Activated CD8-positive, alpha-beta T cell treated with anti-CD3 and anti-CD28 coated beads for 36 hours (primary cell): Measurements from ENCODE around the gene POMP. TPM values are rescaled to one million over a fixed set of nuclear protein-coding genes. Genes with fewer than 3 reads are reported as not detected.
"Not testable (repeated sequence)": the region's sequence is repeated elsewhere in the genome, so short reads cannot be mapped to it uniquely, and the experiment has no call there.

Source experiments
- ATAC-seq: fragments of 200-7000 bp; cut with Tn5 transposase; one replicate; pipeline ENCODE4 v1.10.0; 2021; ENCODE audit warnings: mild to moderate bottlenecking, moderate library complexity
- CTCF ChIA-PET: fragments of 350-600 bp; sonication (Branson Sonifier 250); formaldehyde crosslinking; loops from one replicate; lab custom pipeline; 2021; ENCODE audit warnings: antibody characterized with exemption; lab: Charles Lee
- POLR2A ChIA-PET: fragments of 350-600 bp; sonication (Branson Sonifier 250); formaldehyde crosslinking; loops from one replicate; lab custom pipeline; 2021; ENCODE audit warnings: antibody characterized with exemption; lab: Charles Lee
- DNase-seq: peaks from one replicate; pipeline ENCODE4 v3.0.0-alpha.2; 2020
- H3K27ac Mint-ChIP-seq: one replicate; pipeline ENCODE4 v1.8.0; 2021; ENCODE audit warnings: mild to moderate bottlenecking, mixed read lengths
- H3K27me3 Mint-ChIP-seq: one replicate; pipeline ENCODE4 v1.8.0; 2021; ENCODE audit warnings: mixed read lengths
- H3K36me3 Mint-ChIP-seq: one replicate; pipeline ENCODE4 v1.8.0; 2021; ENCODE audit warnings: low read depth, mixed read lengths
- H3K4me1 Mint-ChIP-seq: one replicate; pipeline ENCODE4 v1.8.0; 2021; ENCODE audit warnings: low read depth, mixed read lengths
- H3K4me3 Mint-ChIP-seq: one replicate; pipeline ENCODE4 v1.8.0; 2021; ENCODE audit warnings: mild to moderate bottlenecking, moderate library complexity, mixed read lengths
- H3K9me3 Mint-ChIP-seq: one replicate; pipeline ENCODE4 v1.8.0; 2021; ENCODE audit warnings: mixed read lengths
- intact Hi-C: fragments of 100-400 bp; cut with micrococcal nuclease; formaldehyde crosslinking; loops from one replicate; pipeline ENCODE4 v1.10.0; 2022
- total RNA-seq, 2 experiments: library from RNA; stranded (reverse); gene quantifications; one replicate each; pipeline ENCODE4 v1.2.3, GENCODE V29; 2021
- TF ChIP-seq, protein P1 (sequence below): fragments of 200-600 bp; IDR thresholded peaks from one replicate; pipeline ENCODE4 v1.8.0; 2022; ENCODE audit warnings: antibody characterized with exemption, mild to moderate bottlenecking

The POMP gene
- total RNA-seq, 2 experiments from 2014 or later, result 106 to 116 TPM

DNA sequence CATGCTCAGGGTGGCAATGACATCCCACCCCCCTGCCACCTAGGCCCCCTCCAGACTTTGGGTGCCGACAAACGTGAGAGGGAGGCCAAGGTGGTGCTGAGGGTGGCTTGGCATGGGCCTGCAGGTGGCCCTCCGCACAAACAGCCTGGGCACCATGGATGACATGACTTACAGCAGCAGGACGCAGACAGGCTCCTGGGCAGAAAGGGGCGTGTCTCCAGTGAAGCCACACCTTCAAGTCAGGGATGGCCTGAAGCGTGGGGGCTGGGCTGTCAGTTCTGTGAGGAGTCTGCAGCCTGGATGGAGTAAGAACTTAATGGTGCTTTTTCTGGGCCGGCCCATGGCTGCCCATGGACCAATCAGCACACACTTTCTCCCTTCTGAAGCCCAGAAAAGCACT lies 25.3 kb downstream of the POMP start:
- CTCF ChIA-PET, result no interaction called here
- Mint-ChIP-seq H3K4me1 (no peaks in the 10 kb centered on the region), H3K4me3 (no peak overlapping the region), H3K36me3 (peaks cover 2% of the 10 kb centered on the region), H3K27me3 (no peaks in the 10 kb centered on the region), H3K27ac (no peak overlapping the region), H3K9me3 (peaks cover 10% of the 10 kb centered on the region)
- TF ChIP-seq, protein P1, sequence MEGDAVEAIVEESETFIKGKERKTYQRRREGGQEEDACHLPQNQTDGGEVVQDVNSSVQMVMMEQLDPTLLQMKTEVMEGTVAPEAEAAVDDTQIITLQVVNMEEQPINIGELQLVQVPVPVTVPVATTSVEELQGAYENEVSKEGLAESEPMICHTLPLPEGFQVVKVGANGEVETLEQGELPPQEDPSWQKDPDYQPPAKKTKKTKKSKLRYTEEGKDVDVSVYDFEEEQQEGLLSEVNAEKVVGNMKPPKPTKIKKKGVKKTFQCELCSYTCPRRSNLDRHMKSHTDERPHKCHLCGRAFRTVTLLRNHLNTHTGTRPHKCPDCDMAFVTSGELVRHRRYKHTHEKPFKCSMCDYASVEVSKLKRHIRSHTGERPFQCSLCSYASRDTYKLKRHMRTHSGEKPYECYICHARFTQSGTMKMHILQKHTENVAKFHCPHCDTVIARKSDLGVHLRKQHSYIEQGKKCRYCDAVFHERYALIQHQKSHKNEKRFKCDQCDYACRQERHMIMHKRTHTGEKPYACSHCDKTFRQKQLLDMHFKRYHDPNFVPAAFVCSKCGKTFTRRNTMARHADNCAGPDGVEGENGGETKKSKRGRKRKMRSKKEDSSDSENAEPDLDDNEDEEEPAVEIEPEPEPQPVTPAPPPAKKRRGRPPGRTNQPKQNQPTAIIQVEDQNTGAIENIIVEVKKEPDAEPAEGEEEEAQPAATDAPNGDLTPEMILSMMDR, result no peak
- DNase-seq (no peak), ATAC-seq (no peak)
- intact Hi-C loops, result loop anchor here (10.0 kb wide), 1 partner anchor 111 kb away; no protein-coding TSS in a partner anchor
- POLR2A ChIA-PET, result interaction anchor here (0.6 kb wide), 1 partner anchor 12 kb away, joined by 3 read pairs; no protein-coding TSS in a partner anchor

DNA sequence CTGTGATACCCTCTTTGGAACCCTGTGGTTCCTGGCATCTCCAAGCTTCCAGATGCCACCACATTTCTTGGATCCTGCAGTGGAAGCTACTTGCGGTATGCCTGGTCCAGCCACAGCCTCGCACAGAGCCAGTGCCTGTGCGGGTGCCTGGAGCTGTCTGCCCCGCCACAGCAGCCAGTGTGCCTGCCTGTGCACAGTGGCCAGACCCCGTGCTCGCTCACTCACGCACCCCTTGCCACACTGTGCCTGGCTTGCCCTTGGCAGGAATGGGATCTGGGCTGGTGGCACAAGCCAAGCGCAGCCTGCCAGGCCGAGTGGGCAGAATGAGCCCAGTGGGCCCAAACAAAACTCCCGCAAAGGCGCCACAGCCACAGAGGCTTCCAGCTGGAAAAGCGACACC lies 26.2 kb downstream of the POMP start:
- Mint-ChIP-seq H3K4me3 (no peak overlapping the region), H3K9me3 (peaks cover 13% of the 10 kb centered on the region), H3K36me3 (no peaks in the 10 kb centered on the region), H3K4me1 (no peaks in the 10 kb centered on the region), H3K27me3 (no peaks in the 10 kb centered on the region), H3K27ac (no peak overlapping the region)
- ATAC-seq, result no peak
- intact Hi-C loops, result loop anchor here (10.0 kb wide), 1 partner anchor 110 kb away; no protein-coding TSS in a partner anchor
- ChIA-PET CTCF (no interaction called here), POLR2A (no interaction called here)
- DNase-seq, result no peak
- TF ChIP-seq, protein P1, result no peak

GRCh38 chr13:28685892-28686291 lies 27.0 kb downstream of the POMP start:
- intact Hi-C loops, result loop anchor here (10.0 kb wide), 1 partner anchor 109 kb away; no protein-coding TSS in a partner anchor
- Mint-ChIP-seq H3K9me3 (peaks cover 16% of the 10 kb centered on the region), H3K27ac (no peak overlapping the region), H3K4me1 (no peaks in the 10 kb centered on the region), H3K36me3 (no peaks in the 10 kb centered on the region), H3K27me3 (no peaks in the 10 kb centered on the region), H3K4me3 (no peak overlapping the region)
- no peak for DNase-seq
- TF ChIP-seq, protein P1, result no peak
- POLR2A ChIA-PET, result no interaction called here
- no peak for ATAC-seq
- CTCF ChIA-PET, result no interaction called here

DNA sequence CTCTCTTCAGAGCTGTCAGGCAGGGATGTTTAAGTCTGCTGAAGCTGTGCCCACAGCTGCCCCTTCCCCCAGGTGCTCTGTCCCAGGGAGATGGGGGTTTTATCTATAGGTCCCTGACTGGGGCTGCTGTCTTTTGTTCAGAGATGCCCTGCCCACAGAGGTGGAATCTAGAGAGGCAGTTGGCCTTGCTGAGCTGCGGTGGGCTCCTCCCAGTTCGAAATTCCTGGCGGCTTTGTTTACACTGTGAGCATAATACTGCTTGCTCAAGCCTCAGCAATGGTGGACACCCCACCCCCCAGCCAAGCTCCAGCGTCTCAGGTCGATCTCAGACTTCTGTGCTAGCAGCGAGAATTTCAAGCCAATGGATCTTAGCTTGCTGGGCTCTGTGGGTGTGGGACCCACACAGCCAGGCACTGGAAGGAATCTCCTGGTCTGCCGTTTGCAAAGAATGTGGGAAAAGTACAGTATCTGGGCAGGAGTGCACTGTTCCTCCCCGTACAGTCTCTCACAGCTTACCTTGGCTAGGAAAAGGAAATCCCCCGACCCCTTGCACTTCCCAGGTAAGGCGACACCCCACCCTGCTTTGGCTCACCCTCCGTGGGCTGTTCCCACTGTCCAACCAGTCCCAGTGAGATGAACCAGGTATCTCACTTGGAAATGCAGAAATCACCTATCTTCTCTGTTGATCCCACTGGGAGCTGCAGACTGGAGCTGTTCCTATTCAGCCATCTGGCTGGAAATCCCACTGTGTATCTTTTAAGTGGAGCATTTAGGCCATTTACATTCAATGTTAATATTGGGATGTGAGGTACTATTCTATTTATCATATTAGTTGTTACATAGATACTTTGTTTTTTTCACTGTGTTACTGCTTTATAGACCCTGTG lies 34.9 kb downstream of the POMP start:
- H3K9me3 Mint-ChIP-seq, result peaks cover 21% of the 10 kb centered on the region
- ATAC-seq, POLR2A ChIA-PET, H3K27me3 Mint-ChIP-seq, H3K27ac Mint-ChIP-seq, DNase-seq, H3K4me1 Mint-ChIP-seq, intact Hi-C loops, H3K4me3 Mint-ChIP-seq: not testable (repeated sequence)
- CTCF ChIA-PET, result interaction anchor here (0.7 kb wide), 1 partner anchor 101 kb away, joined by 3 read pairs; no protein-coding TSS in a partner anchor
- H3K36me3 Mint-ChIP-seq, result peaks cover 19% of the 10 kb centered on the region

DNA sequence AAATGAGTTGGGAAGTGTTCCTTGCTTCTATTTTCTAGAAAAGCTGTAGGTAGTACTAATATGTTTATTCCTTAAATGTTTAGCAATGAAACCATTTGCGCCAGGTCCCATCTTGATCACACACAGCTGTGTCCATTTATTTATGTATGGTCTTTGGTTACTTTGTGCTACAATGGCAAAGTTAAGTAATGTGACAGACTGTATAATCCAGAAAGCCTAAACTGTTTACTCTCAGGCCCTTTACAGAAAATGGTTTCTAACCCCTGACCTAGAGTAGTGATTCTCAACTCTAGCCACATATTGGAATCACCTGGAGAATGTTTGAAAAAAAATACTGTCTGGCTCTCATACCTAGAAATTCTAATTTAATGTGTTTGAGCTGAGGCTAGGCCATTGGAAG lies 38.5 kb downstream of the POMP start:
- intact Hi-C loops, result no loop called here
- peaks cover 9% of the 10 kb centered on the region for H3K9me3 Mint-ChIP-seq
- ATAC-seq, result no peak
- no peak overlapping the region for H3K4me3 Mint-ChIP-seq
- ChIA-PET POLR2A (no interaction called here), CTCF (no interaction called here)
- DNase-seq, result no peak
- H3K4me1 Mint-ChIP-seq, result no peaks in the 10 kb centered on the region
- H3K27ac Mint-ChIP-seq, result no peak overlapping the region
- H3K27me3 Mint-ChIP-seq, result no peaks in the 10 kb centered on the region
- TF ChIP-seq, protein P1, result no peak
- peaks cover 34% of the 10 kb centered on the region for H3K36me3 Mint-ChIP-seq
